ENCODE results near the gene PRKAA2. TPM values are rescaled to one million over a fixed set of nuclear protein-coding genes. Genes with fewer than 3 reads are reported as not detected.

PRKAA2 gene
- total and polyA plus RNA-seq, 7 donors: 2.1 to 101 (median 48.4) TPM

- H3K27ac ChIP-seq: peak overlapping the region; percentile 38
- no peak for TF ChIP-seq CTCF (IDR thresholded peaks at IDR 0.05)
- H3K9me3 ChIP-seq: no peaks in the 10 kb centered on the region
- H3K27me3 ChIP-seq (ENCODE audit: insufficient read depth in 3 of 3, low read length in 2 of 3): no peaks in the 10 kb centered on the region
- intact Hi-C loops (cut with DNase I): no loop called here
- no peaks in the 10 kb centered on the region for H3K36me3 ChIP-seq (ENCODE audit: insufficient read depth in 1 of 2, low read depth in 1 of 2)
- peaks cover 56% of the 10 kb centered on the region for H3K4me1 ChIP-seq
- DNase-seq (no peak), ATAC-seq (no peak)
- H3K4me3 ChIP-seq: no peak overlapping the region
- WGBS, 3 donors: 77 to 92% (median 82%) methylated on average over 4 of the region's 4 CpGs
Measured at GRCh38 chr1:56671085-56671484, 26.0 kb downstream of the PRKAA2 start.

GRCh38 chr1:56671542-56671941, 26.4 kb downstream of the PRKAA2 start:
- Histone ChIP-seq H3K4me1 (peaks cover 56% of the 10 kb centered on the region), H3K4me3 (no peak overlapping the region), H3K27me3 (ENCODE audit: insufficient read depth in 3 of 3, low read length in 2 of 3) (no peaks in the 10 kb centered on the region), H3K27ac (peak overlapping the region; percentile 54), H3K9me3 (no peaks in the 10 kb centered on the region), H3K36me3 (ENCODE audit: insufficient read depth in 1 of 2, low read depth in 1 of 2) (no peaks in the 10 kb centered on the region)
- DNase-seq (no peak), ATAC-seq (peak in 3 of 4 donors; percentile 59 to 71 (median 62))
- no peak for TF ChIP-seq CTCF (IDR thresholded peaks at IDR 0.05)
- WGBS, 3 donors: 29 to 55% (median 37%) methylated on average over 2 of the region's 2 CpGs
- intact Hi-C loops (cut with DNase I): no loop called here

GRCh38 chr1:56672579-56672978, 27.5 kb downstream of the PRKAA2 start:
- DNase-seq (no peak), ATAC-seq (no peak)
- Histone ChIP-seq H3K27me3 (ENCODE audit: insufficient read depth in 3 of 3, low read length in 2 of 3) (no peaks in the 10 kb centered on the region), H3K4me3 (no peak overlapping the region), H3K9me3 (no peaks in the 10 kb centered on the region), H3K27ac (peak overlapping the region; percentile 54), H3K36me3 (ENCODE audit: insufficient read depth in 1 of 2, low read depth in 1 of 2) (no peaks in the 10 kb centered on the region), H3K4me1 (peaks cover 66% of the 10 kb centered on the region)
- 0 to 27% (median 13%) methylated on average over 1 of the region's 1 CpG for WGBS, 3 donors
- intact Hi-C loops (cut with DNase I): no loop called here
- TF ChIP-seq CTCF (IDR thresholded peaks at IDR 0.05): no peak

GRCh38 chr1:56675763-56676162, 30.6 kb downstream of the PRKAA2 start:
- ATAC-seq (peak; percentile 18 to 68 (median 49)), DNase-seq (no peak)
- no peak overlapping the region for H3K4me3 ChIP-seq
- TF ChIP-seq CTCF (IDR thresholded peaks at IDR 0.05): no peak
- intact Hi-C loops (cut with DNase I): no loop called here
- H3K27ac ChIP-seq: peak overlapping the region; percentile 89
- H3K36me3 ChIP-seq (ENCODE audit: insufficient read depth in 1 of 2, low read depth in 1 of 2): peaks cover 0 to 8% of the 10 kb centered on the region in 2 donors
- no peaks in the 10 kb centered on the region for H3K27me3 ChIP-seq (ENCODE audit: insufficient read depth in 3 of 3, low read length in 2 of 3)
- peaks cover 58% of the 10 kb centered on the region for H3K4me1 ChIP-seq
- no peaks in the 10 kb centered on the region for H3K9me3 ChIP-seq

GRCh38 chr1:56676571-56677035, 31.5 kb downstream of the PRKAA2 start:
- 41 to 75% (median 61%) methylated on average over 2 of the region's 2 CpGs for WGBS, 3 donors
- no peak for DNase-seq
- Histone ChIP-seq H3K36me3 (ENCODE audit: insufficient read depth in 1 of 2, low read depth in 1 of 2) (peaks cover 0 to 8% of the 10 kb centered on the region in 2 donors), H3K9me3 (no peaks in the 10 kb centered on the region), H3K4me3 (no peak overlapping the region), H3K4me1 (peaks cover 52% of the 10 kb centered on the region), H3K27ac (peak overlapping the region; percentile 89), H3K27me3 (ENCODE audit: insufficient read depth in 3 of 3, low read length in 2 of 3) (no peaks in the 10 kb centered on the region)
- no peak for TF ChIP-seq CTCF (IDR thresholded peaks at IDR 0.05)
- peak; percentile 91 to 96 (median 94) for ATAC-seq
- intact Hi-C loops (cut with DNase I): no loop called here

Measured in psoas muscle (tissue), 8 donors.